ENCODE measurements around the gene OTX1. TPM values are rescaled to one million over a fixed set of nuclear protein-coding genes. Genes with fewer than 3 reads are reported as not detected.

OTX1 gene
- total RNA-seq, 1 experiment from 2014 or later = 4.3 TPM

GRCh38 chr2:63099032-63099431 is 48.4 kb downstream of the OTX1 start:
- no peak overlapping the region for H3K4me3 ChIP-seq
- no peak for DNase-seq
- no peaks in the 10 kb centered on the region for H3K4me1 ChIP-seq
- H3K27me3 ChIP-seq = no peaks in the 10 kb centered on the region
- H3K27ac ChIP-seq = no peak overlapping the region
- no peaks in the 10 kb centered on the region for H3K36me3 ChIP-seq
- peaks cover 3% of the 10 kb centered on the region; the same call in 1 of the 2 replicates for H3K9me3 ChIP-seq (replicated peaks)

- no peak for DNase-seq
- Histone ChIP-seq H3K27ac (no peak overlapping the region), H3K4me1 (no peaks in the 10 kb centered on the region), H3K9me3 (replicated peaks) (peaks cover 9% of the 10 kb centered on the region; the same call in 1 of the 2 replicates), H3K27me3 (no peaks in the 10 kb centered on the region), H3K4me3 (no peak overlapping the region), H3K36me3 (no peaks in the 10 kb centered on the region)
Measured at GRCh38 chr2:63101954-63102353, 51.3 kb downstream of the OTX1 start.

GRCh38 chr2:63104482-63104881 is 53.9 kb downstream of the OTX1 start:
- Histone ChIP-seq H3K27ac (no peak overlapping the region), H3K27me3 (no peaks in the 10 kb centered on the region), H3K4me3 (no peak overlapping the region), H3K4me1 (no peaks in the 10 kb centered on the region), H3K36me3 (no peaks in the 10 kb centered on the region), H3K9me3 (replicated peaks) (peaks cover 11% of the 10 kb centered on the region; the same call in 1 of the 2 replicates)
- DNase-seq = no peak
